Prostate gland (tissue), 2 donors: ENCODE results near the gene C10orf90. TPM values are rescaled to one million over a fixed set of nuclear protein-coding genes. Genes with fewer than 3 reads are reported as not detected.

ENCODE experiments used
- DNase-seq: peaks from one replicate; pipeline ENCODE4 v3.0.0-alpha.2; 2019; ENCODE audit warnings: low spot score
- H3K27ac ChIP-seq, 2 donors: fragments of 200-600 bp; sonication (generic); 2 replicates each; pipeline ENCODE4 v1.5.1; 2017 to 2019
- H3K27me3 ChIP-seq: fragments of 200-600 bp; sonication (generic); replicated peaks from 2 replicates; pipeline ENCODE4 v1.5.1; 2019; ENCODE audit not compliant: insufficient read depth
- H3K36me3 ChIP-seq, 2 donors: fragments of 200-600 bp; sonication (generic); 1 replicate in 1 of 2; 2 replicates in 1 of 2; pipeline versions ENCODE4 v1.5.1 to v1.8.1; 2017 to 2019
- H3K4me1 ChIP-seq: fragments of 200-600 bp; sonication (generic); replicated peaks from 2 replicates; pipeline ENCODE4 v1.5.1; 2019
- H3K4me3 ChIP-seq, 2 donors: fragments of 200-600 bp; sonication (generic); 2 replicates each; pipeline ENCODE4 v1.5.1; 2017 to 2019
- H3K9me3 ChIP-seq: fragments of 200-600 bp; sonication (generic); 2 replicates; pipeline ENCODE4 v1.5.1; 2017
- POLR2A ChIP-seq: fragments of 450-650 bp; IDR thresholded peaks from one replicate; pipeline ENCODE4 v1.6.1; 2016; ENCODE audit warnings: antibody characterized with exemption, mild to moderate bottlenecking
- POLR2AphosphoS5 ChIP-seq: sonication (generic); formaldehyde crosslinking; IDR thresholded peaks from one replicate; pipeline ENCODE4 v1.6.1; 2017; ENCODE audit warnings: antibody characterized with exemption
- WGBS: methylation state at CpG from one replicate; pipeline ENCODE4 v1.1.5; 2018; 5-methylcytosine and 5-hydroxymethylcytosine counted together
- intact Hi-C: fragments of 100-400 bp; cut with DNase I; formaldehyde crosslinking; loops from one replicate; pipeline ENCODE4 v1.14.2; 2022
- total RNA-seq, 2 donors: library from RNA; depleted of rRNA; stranded (reverse); fragments of >200 nt; gene quantifications; one replicate each; pipeline ENCODE4 v1.1.0, GENCODE V29; 2016
- TF ChIP-seq, protein P1 (sequence below), 4 experiments: fragments of 200-600 bp in 2 of 4; fragments of 450-650 bp in 2 of 4; sonication (generic) in 2 of 4; IDR thresholded peaks; 1 replicate in 3 of 4; 2 replicates in 1 of 4; pipeline ENCODE4 v1.5.1; 2016 to 2019; ENCODE audit warnings: antibody characterized with exemption in 4 of 4, mild to moderate bottlenecking in 2 of 4, moderate library complexity in 2 of 4

C10orf90 gene
- total RNA-seq, 2 donors from 2014 or later: 0.45 TPM; not detected in 1

GRCh38 chr10:126402721-126403695, 267.5 kb downstream of the C10orf90 start:
- Histone ChIP-seq H3K4me1 (no peaks in the 10 kb centered on the region), H3K27me3 (no peaks in the 10 kb centered on the region), H3K36me3 (no peaks in the 10 kb centered on the region), H3K9me3 (no peaks in the 10 kb centered on the region), H3K4me3 (no peak overlapping the region), H3K27ac (no peak overlapping the region)
- 61% methylated on average over 7 of the region's 7 CpGs for WGBS
- DNase-seq: no peak
- intact Hi-C loops: no loop called here
- TF ChIP-seq, protein P1, sequence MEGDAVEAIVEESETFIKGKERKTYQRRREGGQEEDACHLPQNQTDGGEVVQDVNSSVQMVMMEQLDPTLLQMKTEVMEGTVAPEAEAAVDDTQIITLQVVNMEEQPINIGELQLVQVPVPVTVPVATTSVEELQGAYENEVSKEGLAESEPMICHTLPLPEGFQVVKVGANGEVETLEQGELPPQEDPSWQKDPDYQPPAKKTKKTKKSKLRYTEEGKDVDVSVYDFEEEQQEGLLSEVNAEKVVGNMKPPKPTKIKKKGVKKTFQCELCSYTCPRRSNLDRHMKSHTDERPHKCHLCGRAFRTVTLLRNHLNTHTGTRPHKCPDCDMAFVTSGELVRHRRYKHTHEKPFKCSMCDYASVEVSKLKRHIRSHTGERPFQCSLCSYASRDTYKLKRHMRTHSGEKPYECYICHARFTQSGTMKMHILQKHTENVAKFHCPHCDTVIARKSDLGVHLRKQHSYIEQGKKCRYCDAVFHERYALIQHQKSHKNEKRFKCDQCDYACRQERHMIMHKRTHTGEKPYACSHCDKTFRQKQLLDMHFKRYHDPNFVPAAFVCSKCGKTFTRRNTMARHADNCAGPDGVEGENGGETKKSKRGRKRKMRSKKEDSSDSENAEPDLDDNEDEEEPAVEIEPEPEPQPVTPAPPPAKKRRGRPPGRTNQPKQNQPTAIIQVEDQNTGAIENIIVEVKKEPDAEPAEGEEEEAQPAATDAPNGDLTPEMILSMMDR (IDR thresholded peaks at IDR 0.05): no peak
- TF ChIP-seq POLR2AphosphoS5 (no peak), POLR2A (no peak)

DNA sequence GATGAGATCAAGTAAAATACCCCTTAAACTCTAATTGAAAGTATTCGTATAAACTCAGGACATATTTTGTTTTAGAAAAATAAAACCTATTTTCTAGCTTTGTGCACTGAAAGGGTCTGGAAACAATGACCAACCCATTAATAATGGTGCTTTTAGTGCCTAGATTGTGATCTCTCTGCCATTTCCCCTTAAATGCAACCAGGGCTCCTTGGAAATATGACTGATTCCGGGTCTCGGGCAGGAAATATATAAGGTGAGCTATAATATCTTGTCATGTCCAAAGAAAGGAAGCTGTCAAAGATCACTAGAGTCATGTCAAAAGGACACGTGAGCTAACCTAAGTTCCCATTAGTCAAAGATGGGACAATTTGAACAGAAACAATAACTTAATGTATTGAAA, 269.9 kb downstream of the C10orf90 start:
- 77% methylated on average over 4 of the region's 4 CpGs for WGBS
- intact Hi-C loops: no loop called here

GRCh38 chr10:126398924-126399323, 271.6 kb downstream of the C10orf90 start:
- Histone ChIP-seq H3K27me3 (no peaks in the 10 kb centered on the region), H3K9me3 (no peaks in the 10 kb centered on the region), H3K4me1 (no peaks in the 10 kb centered on the region), H3K4me3 (no peak overlapping the region), H3K36me3 (no peaks in the 10 kb centered on the region), H3K27ac (no peak overlapping the region)
- TF ChIP-seq, protein P1 (IDR thresholded peaks at IDR 0.05): no peak
- no peak for TF ChIP-seq POLR2AphosphoS5
- no peak for TF ChIP-seq POLR2A
- intact Hi-C loops: no loop called here
- no peak for DNase-seq
- WGBS: 83% methylated on average over 4 of the region's 4 CpGs

More for the DNA sequence above, 269.9 kb downstream of the C10orf90 start:
- H3K9me3 ChIP-seq: no peaks in the 10 kb centered on the region
- TF ChIP-seq, protein P1 (IDR thresholded peaks at IDR 0.05): no peak
- TF ChIP-seq POLR2A: no peak
- no peak for TF ChIP-seq POLR2AphosphoS5
- no peak overlapping the region for H3K4me3 ChIP-seq
- H3K27ac ChIP-seq: no peak overlapping the region
- H3K4me1 ChIP-seq: no peaks in the 10 kb centered on the region
- no peak for DNase-seq
- no peaks in the 10 kb centered on the region for H3K27me3 ChIP-seq
- no peaks in the 10 kb centered on the region for H3K36me3 ChIP-seq

- intact Hi-C loops: no loop called here
- Histone ChIP-seq H3K4me1 (no peaks in the 10 kb centered on the region), H3K4me3 (no peak overlapping the region), H3K27me3 (no peaks in the 10 kb centered on the region), H3K36me3 (no peaks in the 10 kb centered on the region), H3K9me3 (no peaks in the 10 kb centered on the region), H3K27ac (no peak overlapping the region)
- WGBS: 81% methylated on average over 3 of the region's 3 CpGs
- no peak for DNase-seq
- TF ChIP-seq, protein P1 (IDR thresholded peaks at IDR 0.05): no peak
- TF ChIP-seq POLR2A (no peak), POLR2AphosphoS5 (no peak)
Observed at GRCh38 chr10:126398383-126398743, 272.1 kb downstream of the C10orf90 start.
